ENCODE results near the gene RHOU.
"Not testable (repeated sequence)": the region's sequence is repeated elsewhere in the genome, so short reads cannot be mapped to it uniquely, and the experiment has no call there.

RHOU gene

GRCh38 chr1:228756457-228756856 lies 21.2 kb downstream of the RHOU start:
- no peak for DNase-seq (ENCODE audit: low spot score)
- Mint-ChIP-seq H3K36me3 (ENCODE audit: low read depth) (peaks cover 3% of the 10 kb centered on the region), H3K4me3 (no peak overlapping the region), H3K4me1 (ENCODE audit: low read depth) (peaks cover 21% of the 10 kb centered on the region), H3K27me3 (ENCODE audit: low read depth) (peaks cover 52% of the 10 kb centered on the region), H3K9me3 (peaks cover 9% of the 10 kb centered on the region), H3K27ac (no peak overlapping the region)

- Mint-ChIP-seq H3K9me3 (peaks cover 9% of the 10 kb centered on the region), H3K27me3 (ENCODE audit: low read depth) (peaks cover 55% of the 10 kb centered on the region), H3K4me3 (no peak overlapping the region), H3K36me3 (ENCODE audit: low read depth) (peaks cover 3% of the 10 kb centered on the region), H3K27ac (no peak overlapping the region), H3K4me1 (ENCODE audit: low read depth) (peaks cover 14% of the 10 kb centered on the region)
- DNase-seq (ENCODE audit: low spot score): no peak
Measured at GRCh38 chr1:228758447-228758846, 23.2 kb downstream of the RHOU start.

GRCh38 chr1:228760979-228761378 lies 25.7 kb downstream of the RHOU start:
- H3K27me3 Mint-ChIP-seq (ENCODE audit: low read depth): peaks cover 42% of the 10 kb centered on the region
- H3K4me3 Mint-ChIP-seq: no peak overlapping the region
- peaks cover 9% of the 10 kb centered on the region for H3K9me3 Mint-ChIP-seq
- no peak overlapping the region for H3K27ac Mint-ChIP-seq
- H3K36me3 Mint-ChIP-seq (ENCODE audit: low read depth): peaks cover 2% of the 10 kb centered on the region
- DNase-seq (ENCODE audit: low spot score): no peak
- peaks cover 11% of the 10 kb centered on the region for H3K4me1 Mint-ChIP-seq (ENCODE audit: low read depth)

GRCh38 chr1:228763561-228763960 lies 28.3 kb downstream of the RHOU start:
- Mint-ChIP-seq H3K27me3 (ENCODE audit: low read depth) (peaks cover 36% of the 10 kb centered on the region), H3K27ac (no peak overlapping the region), H3K9me3 (no peaks in the 10 kb centered on the region), H3K4me1 (ENCODE audit: low read depth) (peaks cover 10% of the 10 kb centered on the region), H3K36me3 (ENCODE audit: low read depth) (no peaks in the 10 kb centered on the region), H3K4me3 (no peak overlapping the region)
- no peak for DNase-seq (ENCODE audit: low spot score)

GRCh38 chr1:228765168-228765946 lies 30.1 kb downstream of the RHOU start:
- no peaks in the 10 kb centered on the region for H3K36me3 Mint-ChIP-seq (ENCODE audit: low read depth)
- no peak overlapping the region for H3K27ac Mint-ChIP-seq
- H3K9me3 Mint-ChIP-seq: no peaks in the 10 kb centered on the region
- H3K27me3 Mint-ChIP-seq (ENCODE audit: low read depth): peaks cover 36% of the 10 kb centered on the region
- H3K4me3 Mint-ChIP-seq: no peak overlapping the region
- peaks cover 5% of the 10 kb centered on the region for H3K4me1 Mint-ChIP-seq (ENCODE audit: low read depth)
- no peak for DNase-seq (ENCODE audit: low spot score)

GRCh38 chr1:228766788-228767187 lies 31.5 kb downstream of the RHOU start:
- Mint-ChIP-seq H3K4me1 (ENCODE audit: low read depth) (peaks cover 5% of the 10 kb centered on the region), H3K27ac (no peak overlapping the region), H3K9me3 (no peaks in the 10 kb centered on the region), H3K36me3 (ENCODE audit: low read depth) (no peaks in the 10 kb centered on the region), H3K27me3 (ENCODE audit: low read depth) (peaks cover 36% of the 10 kb centered on the region), H3K4me3 (no peak overlapping the region)
- DNase-seq (ENCODE audit: low spot score): no peak

- no peak overlapping the region for H3K27ac Mint-ChIP-seq
- peaks cover 31% of the 10 kb centered on the region for H3K27me3 Mint-ChIP-seq (ENCODE audit: low read depth)
- H3K4me3 Mint-ChIP-seq: no peak overlapping the region
- peaks cover 5% of the 10 kb centered on the region for H3K4me1 Mint-ChIP-seq (ENCODE audit: low read depth)
- DNase-seq (ENCODE audit: low spot score): no peak
- H3K9me3 Mint-ChIP-seq: no peaks in the 10 kb centered on the region
- H3K36me3 Mint-ChIP-seq (ENCODE audit: low read depth): no peaks in the 10 kb centered on the region
Measured at GRCh38 chr1:228767636-228768354, 32.5 kb downstream of the RHOU start.

GRCh38 chr1:228768355-228769000 lies 33.2 kb downstream of the RHOU start:
- H3K27ac Mint-ChIP-seq: no peak overlapping the region
- H3K4me3 Mint-ChIP-seq: no peak overlapping the region

GRCh38 chr1:228770779-228771223 lies 35.5 kb downstream of the RHOU start:
- H3K4me3 Mint-ChIP-seq: no peak overlapping the region
- DNase-seq (ENCODE audit: low spot score): no peak
- H3K27ac Mint-ChIP-seq: no peak overlapping the region
- H3K27me3 Mint-ChIP-seq (ENCODE audit: low read depth): peaks cover 26% of the 10 kb centered on the region
- H3K4me1 Mint-ChIP-seq (ENCODE audit: low read depth): peaks cover 4% of the 10 kb centered on the region
- no peaks in the 10 kb centered on the region for H3K9me3 Mint-ChIP-seq
- H3K36me3 Mint-ChIP-seq (ENCODE audit: low read depth): no peaks in the 10 kb centered on the region

More at GRCh38 chr1:228768355-228769000, 33.2 kb downstream of the RHOU start:
- peaks cover 5% of the 10 kb centered on the region for H3K4me1 Mint-ChIP-seq (ENCODE audit: low read depth)
- peaks cover 27% of the 10 kb centered on the region for H3K27me3 Mint-ChIP-seq (ENCODE audit: low read depth)
- DNase-seq (ENCODE audit: low spot score): no peak
- no peaks in the 10 kb centered on the region for H3K9me3 Mint-ChIP-seq
- no peaks in the 10 kb centered on the region for H3K36me3 Mint-ChIP-seq (ENCODE audit: low read depth)

- DNase-seq (ENCODE audit: low spot score): no peak
- Mint-ChIP-seq H3K27ac (no peak overlapping the region), H3K36me3 (ENCODE audit: low read depth) (no peaks in the 10 kb centered on the region), H3K4me3 (no peak overlapping the region), H3K9me3 (no peaks in the 10 kb centered on the region), H3K27me3 (ENCODE audit: low read depth) (peaks cover 18% of the 10 kb centered on the region), H3K4me1 (ENCODE audit: low read depth) (peaks cover 3% of the 10 kb centered on the region)
Measured at GRCh38 chr1:228772516-228773212, 37.4 kb downstream of the RHOU start.

GRCh38 chr1:228775946-228776345 lies 40.7 kb downstream of the RHOU start:
- H3K4me1 Mint-ChIP-seq (ENCODE audit: low read depth); H3K27ac Mint-ChIP-seq; H3K9me3 Mint-ChIP-seq; H3K27me3 Mint-ChIP-seq (ENCODE audit: low read depth); H3K36me3 Mint-ChIP-seq (ENCODE audit: low read depth); DNase-seq (ENCODE audit: low spot score); H3K4me3 Mint-ChIP-seq: not testable (repeated sequence)

- Mint-ChIP-seq H3K27ac (no peak overlapping the region), H3K27me3 (ENCODE audit: low read depth) (peaks cover 8% of the 10 kb centered on the region), H3K9me3 (no peaks in the 10 kb centered on the region), H3K4me3 (no peak overlapping the region), H3K4me1 (ENCODE audit: low read depth) (peaks cover 3% of the 10 kb centered on the region), H3K36me3 (ENCODE audit: low read depth) (no peaks in the 10 kb centered on the region)
- DNase-seq (ENCODE audit: low spot score): no peak
Measured at GRCh38 chr1:228776449-228776848, 41.2 kb downstream of the RHOU start.

- no peaks in the 10 kb centered on the region for H3K9me3 Mint-ChIP-seq
- H3K4me3 Mint-ChIP-seq: no peak overlapping the region
- H3K27ac Mint-ChIP-seq: no peak overlapping the region
- H3K27me3 Mint-ChIP-seq (ENCODE audit: low read depth): peaks cover 8% of the 10 kb centered on the region
- H3K36me3 Mint-ChIP-seq (ENCODE audit: low read depth): no peaks in the 10 kb centered on the region
- DNase-seq (ENCODE audit: low spot score): no peak
- peaks cover 3% of the 10 kb centered on the region for H3K4me1 Mint-ChIP-seq (ENCODE audit: low read depth)
Measured at GRCh38 chr1:228777236-228777635, 42.0 kb downstream of the RHOU start.
